Mesodermal cell (in vitro differentiated cells): ENCODE data around the gene PELI2.

ENCODE experiments used
- H3K27ac ChIP-seq: 2 replicates; pipeline ENCODE4 v1.7.0; 2013; ENCODE audit warnings: mild to moderate bottlenecking, low read depth, low read length, moderate library complexity; ENCODE audit not compliant: severe bottlenecking
- H3K36me3 ChIP-seq: 2 replicates; pipeline ENCODE4 v1.7.1; 2013; ENCODE audit warnings: mild to moderate bottlenecking, low read length, moderate library complexity; ENCODE audit not compliant: control insufficient read depth, insufficient read depth
- H3K4me1 ChIP-seq: one replicate; pipeline ENCODE4 v1.7.1; 2013; ENCODE audit warnings: mild to moderate bottlenecking, low read length; ENCODE audit not compliant: insufficient read depth, control insufficient read depth, poor library complexity, severe bottlenecking
- H3K4me3 ChIP-seq: 2 replicates; pipeline ENCODE4 v1.7.0; 2013; ENCODE audit warnings: low read length, control low read depth, mild to moderate bottlenecking; ENCODE audit not compliant: insufficient read depth, poor library complexity, severe bottlenecking; ENCODE audit errors: extremely low read depth
- H3K9me3 ChIP-seq: 2 replicates; pipeline ENCODE4 v1.7.1; 2013; ENCODE audit warnings: mild to moderate bottlenecking, low read length, moderate library complexity; ENCODE audit not compliant: control insufficient read depth
- WGBS, 2 experiments: methylation state at CpG; one replicate each; pipeline ENCODE4 v1.1.5; 2013; ENCODE audit warnings: missing lambda C conversion rate in 2 of 2; ENCODE audit not compliant: insufficient coverage in 2 of 2; 5-methylcytosine and 5-hydroxymethylcytosine counted together

Gene PELI2

DNA sequence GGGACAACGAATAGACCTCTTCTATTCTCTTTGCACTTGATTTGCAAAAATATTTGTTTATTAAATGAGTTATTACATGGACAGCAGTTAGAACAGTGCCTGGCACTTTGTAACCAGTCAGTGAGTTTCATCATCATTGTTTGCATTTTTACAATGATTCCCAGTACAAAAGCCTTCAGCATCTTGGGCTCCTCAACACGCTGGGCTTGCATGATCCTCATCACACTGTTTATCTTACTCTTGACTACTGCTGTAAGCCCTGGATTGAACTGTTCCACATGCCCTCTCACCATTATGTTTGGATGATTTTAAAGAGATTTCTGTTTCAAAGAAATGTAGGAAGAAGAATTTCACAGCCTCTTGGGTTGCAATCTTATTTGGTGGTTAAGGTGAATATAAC lies 204.3 kb downstream of the PELI2 start:
- H3K4me1 ChIP-seq: no peaks in the 10 kb centered on the region
- H3K9me3 ChIP-seq: peaks cover 5% of the 10 kb centered on the region
- H3K27ac ChIP-seq: no peak overlapping the region
- no peak overlapping the region for H3K4me3 ChIP-seq
- WGBS, 2 experiments: no CpG with 5 or more reads among the region's 2 CpGs
- H3K36me3 ChIP-seq: no peaks in the 10 kb centered on the region

GRCh38 chr14:56324454-56324853 lies 206.2 kb downstream of the PELI2 start:
- H3K9me3 ChIP-seq: no peaks in the 10 kb centered on the region
- H3K27ac ChIP-seq: no peak overlapping the region
- H3K4me1 ChIP-seq: no peaks in the 10 kb centered on the region
- H3K4me3 ChIP-seq: no peak overlapping the region
- WGBS, 2 experiments: no CpG with 5 or more reads among the region's 2 CpGs
- H3K36me3 ChIP-seq: no peaks in the 10 kb centered on the region

- Histone ChIP-seq H3K9me3 (no peaks in the 10 kb centered on the region), H3K36me3 (no peaks in the 10 kb centered on the region), H3K4me3 (no peak overlapping the region), H3K4me1 (no peaks in the 10 kb centered on the region), H3K27ac (no peak overlapping the region)
- 90 to 100% methylated on average over 1 to 2 of the region's 5 CpGs for WGBS, 2 experiments
Measured at GRCh38 chr14:56324856-56325699, 206.9 kb downstream of the PELI2 start.

GRCh38 chr14:56328021-56328420 lies 209.8 kb downstream of the PELI2 start:
- no peak overlapping the region for H3K4me3 ChIP-seq
- peaks cover 6% of the 10 kb centered on the region for H3K4me1 ChIP-seq
- no peaks in the 10 kb centered on the region for H3K36me3 ChIP-seq
- H3K27ac ChIP-seq: no peak overlapping the region
- 84 to 100% methylated on average over 2 to 3 of the region's 3 CpGs for WGBS, 2 experiments
- H3K9me3 ChIP-seq: no peaks in the 10 kb centered on the region

DNA sequence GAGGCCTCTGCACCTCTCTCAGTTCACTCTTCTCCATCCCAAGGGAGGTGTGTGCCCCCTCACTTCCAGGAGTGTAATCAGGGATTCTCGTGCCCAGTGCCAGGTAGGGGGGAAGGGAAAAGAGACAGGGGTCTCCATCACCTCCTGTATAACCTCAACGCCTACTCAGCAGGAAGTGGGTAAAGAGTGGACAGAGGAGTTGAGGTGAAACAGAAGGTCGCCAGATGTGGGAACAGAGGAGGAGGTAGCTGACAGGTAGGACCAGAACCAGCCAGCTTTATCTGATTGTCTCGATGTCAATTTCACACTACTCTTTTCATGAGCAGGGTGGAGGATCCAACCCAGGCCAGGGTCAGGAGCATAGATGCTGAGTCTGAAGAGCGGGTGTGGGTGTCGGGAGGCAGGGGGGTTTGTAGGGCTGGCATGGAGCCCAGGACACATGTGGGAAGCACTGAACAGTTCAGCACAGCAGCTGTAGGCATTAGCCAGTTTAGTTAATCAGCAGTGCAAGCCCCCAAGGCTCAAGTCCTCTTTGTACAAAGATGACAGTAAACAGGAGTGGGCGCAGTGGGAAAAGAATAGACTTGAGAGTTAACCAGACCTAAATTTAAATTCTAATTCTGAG lies 213.5 kb downstream of the PELI2 start:
- Histone ChIP-seq H3K27ac (no peak overlapping the region), H3K9me3 (no peaks in the 10 kb centered on the region), H3K4me1 (peaks cover 23% of the 10 kb centered on the region), H3K4me3 (no peak overlapping the region), H3K36me3 (no peaks in the 10 kb centered on the region)
- WGBS, 2 experiments: 91 to 93% methylated on average over 3 to 4 of the region's 7 CpGs

DNA sequence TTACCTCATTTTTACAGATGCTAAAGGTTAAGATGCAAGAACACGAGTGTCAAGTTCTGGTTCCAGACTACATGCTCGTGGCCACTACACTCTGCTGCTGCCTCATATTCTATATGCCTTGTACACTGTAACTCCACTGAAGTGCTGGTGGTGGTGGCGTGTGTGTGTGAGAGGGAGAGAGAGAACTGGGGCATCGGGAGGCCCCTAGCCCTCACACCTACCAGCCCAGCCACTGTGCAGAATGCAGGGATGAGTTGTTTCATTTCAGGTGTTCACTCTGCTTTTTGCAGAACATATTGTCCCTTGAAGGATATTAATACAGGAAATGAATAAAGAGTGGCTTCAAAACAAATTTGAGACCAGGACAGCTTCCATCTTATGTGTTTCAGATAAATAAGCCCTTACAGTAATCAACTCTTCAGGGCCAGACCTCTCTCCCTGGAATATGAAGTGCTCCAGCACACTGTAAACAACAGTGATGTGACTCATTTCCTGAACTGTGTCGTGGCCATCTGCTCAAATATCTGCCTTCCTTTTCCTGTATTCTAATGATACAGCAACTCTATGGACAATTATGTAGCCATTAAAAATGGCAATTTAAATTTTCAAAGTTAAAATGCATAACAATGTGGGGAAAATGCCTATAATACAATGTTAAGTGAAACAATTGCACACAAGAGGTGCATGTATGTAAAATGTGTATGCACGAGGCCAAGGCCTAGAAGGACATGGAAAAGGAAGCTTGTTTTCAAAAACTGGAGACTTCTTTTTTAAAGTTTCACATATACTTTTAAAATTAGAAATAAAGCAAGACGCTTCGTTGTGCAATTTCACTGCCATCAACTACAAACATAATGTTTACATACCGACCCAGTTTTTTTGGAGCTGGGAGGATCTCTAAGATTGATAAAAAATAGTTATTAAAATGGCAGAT lies 215.4 kb downstream of the PELI2 start:
- 0% methylated on average over 1 of the region's 9 CpGs; no CpG with 5 or more reads in 1 of the 2 experiments for WGBS, 2 experiments
- Histone ChIP-seq H3K4me1 (peaks cover 23% of the 10 kb centered on the region), H3K4me3 (no peak overlapping the region), H3K9me3 (no peaks in the 10 kb centered on the region), H3K36me3 (no peaks in the 10 kb centered on the region), H3K27ac (peak overlapping the region; percentile 91)

- Histone ChIP-seq H3K9me3 (no peaks in the 10 kb centered on the region), H3K27ac (peak overlapping the region; percentile 91), H3K4me1 (peaks cover 23% of the 10 kb centered on the region), H3K36me3 (no peaks in the 10 kb centered on the region), H3K4me3 (no peak overlapping the region)
- WGBS, 2 experiments: no CpG with 5 or more reads among the region's 1 CpG
Measured at GRCh38 chr14:56334458-56334857, 216.2 kb downstream of the PELI2 start.

DNA sequence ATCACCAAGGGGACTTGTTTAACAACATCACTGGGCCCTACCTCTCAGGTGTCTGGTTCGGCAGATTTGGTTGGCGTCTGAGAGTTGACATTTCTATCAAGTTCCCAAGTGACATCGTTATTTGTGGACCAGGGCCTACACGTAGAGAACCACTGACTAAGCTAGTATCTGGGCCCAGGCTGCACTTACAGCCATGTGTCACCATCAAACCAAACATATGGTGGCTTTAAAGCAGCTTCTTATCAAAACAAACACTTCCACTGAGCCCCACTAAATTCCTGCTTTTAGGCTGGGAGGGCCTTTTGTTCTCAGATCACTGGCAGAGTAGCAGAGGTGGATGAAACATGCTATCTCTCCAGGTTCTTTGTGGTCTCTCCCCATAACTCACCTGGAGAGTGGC lies 220.5 kb downstream of the PELI2 start:
- Histone ChIP-seq H3K36me3 (no peaks in the 10 kb centered on the region), H3K27ac (no peak overlapping the region), H3K4me1 (peaks cover 25% of the 10 kb centered on the region), H3K9me3 (no peaks in the 10 kb centered on the region), H3K4me3 (no peak overlapping the region)
- WGBS, 2 experiments: 81 to 89% methylated on average over 4 of the region's 4 CpGs

- Histone ChIP-seq H3K27ac (no peak overlapping the region), H3K4me3 (no peak overlapping the region), H3K4me1 (peaks cover 13% of the 10 kb centered on the region), H3K36me3 (no peaks in the 10 kb centered on the region), H3K9me3 (no peaks in the 10 kb centered on the region)
- 44 to 61% methylated on average over 9 of the region's 9 CpGs for WGBS, 2 experiments
Measured at GRCh38 chr14:56339855-56340701, 221.9 kb downstream of the PELI2 start.

DNA sequence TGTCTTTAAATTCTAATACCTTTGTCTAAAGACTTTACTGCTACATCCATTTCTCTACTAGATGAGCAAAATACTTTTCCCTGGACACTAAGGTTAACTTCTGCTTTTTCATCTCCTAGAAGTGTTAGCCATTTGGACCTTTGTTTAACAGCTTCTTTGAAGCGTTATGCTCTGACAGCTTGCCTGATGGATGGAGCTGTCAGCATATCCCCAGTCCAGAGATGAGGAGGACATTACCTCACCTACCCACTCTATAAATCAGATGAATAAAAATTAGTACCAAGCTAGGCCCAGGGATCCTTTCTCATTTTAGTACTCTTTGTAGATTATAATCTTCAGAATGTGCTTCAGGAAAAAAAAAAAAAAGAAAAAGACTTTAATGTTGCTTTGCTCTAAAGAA lies 222.7 kb downstream of the PELI2 start:
- no peak overlapping the region for H3K4me3 ChIP-seq
- H3K4me1 ChIP-seq: peaks cover 13% of the 10 kb centered on the region
- no peaks in the 10 kb centered on the region for H3K9me3 ChIP-seq
- 93 to 100% methylated on average over 1 of the region's 1 CpG for WGBS, 2 experiments
- no peaks in the 10 kb centered on the region for H3K36me3 ChIP-seq
- H3K27ac ChIP-seq: no peak overlapping the region
